Trophoblast cell (in vitro differentiated cells and primary cell): ENCODE data around the gene RNF212.

Experiments used
- DNase-seq, 2 donors: peaks; one replicate each; pipeline ENCODE4 v3.0.0-alpha.2; 2016
- H2AFZ ChIP-seq: 2 replicates; pipeline ENCODE4 v1.6.1; 2013; ENCODE audit warnings: low read length, moderate library complexity, mild to moderate bottlenecking; ENCODE audit not compliant: insufficient read depth, poor library complexity
- H2AK5ac ChIP-seq: 2 replicates; pipeline ENCODE4 v1.6.1; 2013; ENCODE audit warnings: mild to moderate bottlenecking, low read length
- H2BK120ac ChIP-seq: 2 replicates; pipeline ENCODE4 v1.6.1; 2013; ENCODE audit warnings: low read length, mild to moderate bottlenecking, moderate library complexity; ENCODE audit not compliant: insufficient read depth, poor library complexity
- H2BK12ac ChIP-seq: 2 replicates; pipeline ENCODE4 v1.6.1; 2013; ENCODE audit warnings: mild to moderate bottlenecking, low read length, moderate library complexity
- H2BK5ac ChIP-seq: 2 replicates; pipeline ENCODE4 v1.6.1; 2013; ENCODE audit warnings: low read length, low read depth, moderate library complexity, mild to moderate bottlenecking; ENCODE audit not compliant: poor library complexity
- H3K14ac ChIP-seq: 2 replicates; pipeline ENCODE4 v1.6.1; 2013; ENCODE audit warnings: mild to moderate bottlenecking, low read length
- H3K18ac ChIP-seq: 2 replicates; pipeline ENCODE4 v1.6.1; 2013; ENCODE audit warnings: mild to moderate bottlenecking, low read length
- H3K23ac ChIP-seq: 2 replicates; pipeline ENCODE4 v1.6.1; 2013; ENCODE audit warnings: low read length
- H3K27ac ChIP-seq: 2 replicates; pipeline ENCODE4 v1.5.1; 2013; ENCODE audit warnings: low read depth, mild to moderate bottlenecking, inconsistent platforms, low read length, moderate library complexity
- H3K27me3 ChIP-seq: 2 replicates; pipeline ENCODE4 v1.6.1; 2013; ENCODE audit warnings: inconsistent platforms, mild to moderate bottlenecking, low read length, moderate library complexity; ENCODE audit not compliant: insufficient read depth
- H3K36me3 ChIP-seq, 2 experiments: 1 replicate in 1 of 2; 2 replicates in 1 of 2; pipeline ENCODE4 v1.6.1; 2013; ENCODE audit warnings: low read length in 2 of 2, mild to moderate bottlenecking in 2 of 2, moderate library complexity in 1 of 2; ENCODE audit not compliant: insufficient read depth in 2 of 2, control insufficient read depth in 1 of 2
- H3K4ac ChIP-seq: 2 replicates; pipeline ENCODE4 v1.6.1; 2013; ENCODE audit warnings: low read depth, mild to moderate bottlenecking, low read length, moderate library complexity
- H3K4me1 ChIP-seq, 2 experiments: 1 replicate in 1 of 2; 2 replicates in 1 of 2; pipeline ENCODE4 v1.6.1; 2013; ENCODE audit warnings: low read length in 2 of 2, mild to moderate bottlenecking in 2 of 2, moderate library complexity in 1 of 2; ENCODE audit not compliant: insufficient read depth in 2 of 2, control insufficient read depth in 1 of 2
- H3K4me2 ChIP-seq: 2 replicates; pipeline ENCODE4 v1.6.1; 2013; ENCODE audit warnings: inconsistent platforms, mild to moderate bottlenecking, low read length, moderate library complexity
- H3K4me3 ChIP-seq: 2 replicates; pipeline ENCODE4 v1.5.1; 2013; ENCODE audit warnings: mild to moderate bottlenecking, low read depth, low read length, inconsistent platforms
- H3K79me1 ChIP-seq: one replicate; pipeline ENCODE4 v1.6.1; 2013; ENCODE audit warnings: low read length
- H3K79me2 ChIP-seq: 2 replicates; pipeline ENCODE4 v1.6.1; 2013; ENCODE audit warnings: low read length, mild to moderate bottlenecking; ENCODE audit not compliant: control insufficient read depth, insufficient read depth, poor library complexity
- H3K9ac ChIP-seq: 2 replicates; pipeline ENCODE4 v1.6.1; 2013; ENCODE audit warnings: mild to moderate bottlenecking, low read length
- H3K9me3 ChIP-seq: 2 replicates; pipeline ENCODE4 v1.6.1; 2013; ENCODE audit warnings: low read depth, mild to moderate bottlenecking, control low read depth, inconsistent platforms, low read length; ENCODE audit not compliant: insufficient read depth
- H4K12ac ChIP-seq: 2 replicates; pipeline ENCODE4 v1.6.1; 2013; ENCODE audit warnings: low read depth, mild to moderate bottlenecking, low read length, moderate library complexity
- H4K8ac ChIP-seq: 2 replicates; pipeline ENCODE4 v1.6.1; 2013; ENCODE audit warnings: low read depth, mild to moderate bottlenecking, low read length, moderate library complexity
- H4K91ac ChIP-seq: one replicate; pipeline ENCODE4 v1.6.1; 2013; ENCODE audit warnings: low read depth, mild to moderate bottlenecking, low read length, moderate library complexity
- whole genome bisulfite sequencing: extraction: QIAGEN DNeasy Blood & Tissue Kit; methylation state at CpG from one replicate; pipeline ENCODE4 v1.1.7; 2013; ENCODE audit warnings: missing lambda C conversion rate; ENCODE audit not compliant: insufficient read length, insufficient coverage; ENCODE audit errors: extremely low coverage; 5-methylcytosine and 5-hydroxymethylcytosine counted together

The RNF212 gene

GRCh38 chr4:1137063-1137776, 23.9 kb upstream of the RNF212 start:
- H3K14ac ChIP-seq, result no peak overlapping the region
- no peak overlapping the region for H3K4me3 ChIP-seq
- H2BK12ac ChIP-seq, result no peak overlapping the region
- H3K23ac ChIP-seq, result no peak overlapping the region
- no peak overlapping the region for H3K18ac ChIP-seq
- DNase-seq, result no peak
- H3K27ac ChIP-seq, result no peak overlapping the region
- H4K8ac ChIP-seq, result no peak overlapping the region
- no peak overlapping the region for H2AK5ac ChIP-seq
- H3K27me3 ChIP-seq, result no peaks in the 10 kb centered on the region
- H3K4me1 ChIP-seq, result no peaks in the 10 kb centered on the region
- no peak overlapping the region for H3K4me2 ChIP-seq
- H3K9me3 ChIP-seq, result no peaks in the 10 kb centered on the region
- no peak overlapping the region for H2BK120ac ChIP-seq
- no CpG with 5 or more reads among the region's 8 CpGs for WGBS
- no peaks in the 10 kb centered on the region for H3K36me3 ChIP-seq
- no peaks in the 10 kb centered on the region for H3K79me2 ChIP-seq
- H3K4ac ChIP-seq, result no peak overlapping the region
- H3K79me1 ChIP-seq, result no peaks in the 10 kb centered on the region
- no peak overlapping the region for H3K9ac ChIP-seq
- H4K12ac ChIP-seq, result no peak overlapping the region
- no peak overlapping the region for H4K91ac ChIP-seq
- H2AFZ ChIP-seq, result no peak overlapping the region
- H2BK5ac ChIP-seq, result no peak overlapping the region

GRCh38 chr4:1136048-1136447, 22.7 kb upstream of the RNF212 start:
- H3K4me2 ChIP-seq, result no peak overlapping the region
- H3K4ac ChIP-seq, result no peak overlapping the region
- no peak overlapping the region for H3K27ac ChIP-seq
- no CpG with 5 or more reads among the region's 4 CpGs for WGBS
- H3K4me3 ChIP-seq, result no peak overlapping the region
- H3K4me1 ChIP-seq, result no peaks in the 10 kb centered on the region
- no peak overlapping the region for H4K8ac ChIP-seq
- no peak overlapping the region for H2BK5ac ChIP-seq
- no peak overlapping the region for H4K91ac ChIP-seq
- no peak overlapping the region for H3K23ac ChIP-seq
- no peak overlapping the region for H3K14ac ChIP-seq
- H2AK5ac ChIP-seq, result no peak overlapping the region
- no peak overlapping the region for H3K9ac ChIP-seq
- no peaks in the 10 kb centered on the region for H3K27me3 ChIP-seq
- H2AFZ ChIP-seq, result no peak overlapping the region
- H4K12ac ChIP-seq, result no peak overlapping the region
- H3K79me1 ChIP-seq, result no peaks in the 10 kb centered on the region
- H2BK120ac ChIP-seq, result no peak overlapping the region
- no peak for DNase-seq
- no peak overlapping the region for H2BK12ac ChIP-seq
- H3K79me2 ChIP-seq, result no peaks in the 10 kb centered on the region
- H3K36me3 ChIP-seq, result no peaks in the 10 kb centered on the region
- no peak overlapping the region for H3K18ac ChIP-seq
- no peaks in the 10 kb centered on the region for H3K9me3 ChIP-seq

- H3K36me3 ChIP-seq, result no peaks in the 10 kb centered on the region
- no peak overlapping the region for H2BK12ac ChIP-seq
- no peaks in the 10 kb centered on the region for H3K9me3 ChIP-seq
- no peak overlapping the region for H4K91ac ChIP-seq
- no peak overlapping the region for H3K4me3 ChIP-seq
- WGBS, result no CpG with 5 or more reads among the region's 8 CpGs
- H2BK120ac ChIP-seq, result no peak overlapping the region
- DNase-seq, result no peak
- H3K4me1 ChIP-seq, result no peaks in the 10 kb centered on the region
- no peak overlapping the region for H3K23ac ChIP-seq
- no peak overlapping the region for H4K12ac ChIP-seq
- no peak overlapping the region for H3K18ac ChIP-seq
- no peaks in the 10 kb centered on the region for H3K79me1 ChIP-seq
- no peak overlapping the region for H3K4ac ChIP-seq
- H2AK5ac ChIP-seq, result no peak overlapping the region
- no peak overlapping the region for H3K27ac ChIP-seq
- no peaks in the 10 kb centered on the region for H3K27me3 ChIP-seq
- no peak overlapping the region for H3K4me2 ChIP-seq
- H3K9ac ChIP-seq, result no peak overlapping the region
- no peak overlapping the region for H3K14ac ChIP-seq
- H3K79me2 ChIP-seq, result no peaks in the 10 kb centered on the region
- no peak overlapping the region for H2BK5ac ChIP-seq
- no peak overlapping the region for H4K8ac ChIP-seq
- no peak overlapping the region for H2AFZ ChIP-seq
These were observed 19.7 kb upstream of the RNF212 start for GRCh38 chr4:1133033-1133432.

- Histone ChIP-seq H2AK5ac (no peak overlapping the region), H2BK12ac (no peak overlapping the region), H3K4ac (no peak overlapping the region), H2AFZ (no peak overlapping the region), H3K9me3 (no peaks in the 10 kb centered on the region), H3K27ac (no peak overlapping the region), H3K79me1 (no peaks in the 10 kb centered on the region), H3K79me2 (no peaks in the 10 kb centered on the region), H3K36me3 (no peaks in the 10 kb centered on the region), H4K12ac (no peak overlapping the region), H3K9ac (no peak overlapping the region), H3K4me2 (no peak overlapping the region), H3K23ac (no peak overlapping the region), H3K14ac (no peak overlapping the region), H2BK5ac (no peak overlapping the region), H3K4me1 (no peaks in the 10 kb centered on the region), H3K27me3 (no peaks in the 10 kb centered on the region), H4K8ac (no peak overlapping the region), H4K91ac (no peak overlapping the region), H3K4me3 (no peak overlapping the region), H2BK120ac (no peak overlapping the region), H3K18ac (no peak overlapping the region)
- DNase-seq, result peak; percentile 69 to 93
- no CpG with 5 or more reads among the region's 13 CpGs for WGBS
These were observed 17.2 kb upstream of the RNF212 start for GRCh38 chr4:1130316-1131186.
